Stomach smooth muscle (tissue), 2 donors: ENCODE measurements around the gene ZBTB8B.
A peak's percentile ranks its signal among the peaks of the same experiment; 100 is the strongest.

Source experiments
- H3K27ac ChIP-seq: one replicate; pipeline ENCODE4 v1.7.0; 2013; ENCODE audit warnings: mild to moderate bottlenecking, low read length, inconsistent platforms
- H3K27me3 ChIP-seq, 2 donors: one replicate each; pipeline ENCODE4 v1.7.0; 2013; ENCODE audit warnings: low read length in 2 of 2; ENCODE audit not compliant: insufficient read depth in 2 of 2, control insufficient read depth in 1 of 2
- H3K36me3 ChIP-seq, 2 donors: one replicate each; pipeline ENCODE4 v1.7.0; 2013; ENCODE audit warnings: low read length in 2 of 2; ENCODE audit not compliant: control insufficient read depth in 2 of 2, insufficient read depth in 2 of 2
- H3K4me1 ChIP-seq: one replicate; pipeline ENCODE4 v1.7.0; 2013; ENCODE audit warnings: low read length; ENCODE audit not compliant: control insufficient read depth, insufficient read depth
- H3K4me3 ChIP-seq, 2 donors: one replicate each; pipeline ENCODE4 v1.7.0; 2013; ENCODE audit warnings: low read length in 2 of 2
- H3K9ac ChIP-seq, 2 donors: one replicate each; pipeline ENCODE4 v1.7.0; 2013; ENCODE audit warnings: low read length in 2 of 2, mild to moderate bottlenecking in 1 of 2
- H3K9me3 ChIP-seq, 2 donors: one replicate each; pipeline ENCODE4 v1.7.0; 2013; ENCODE audit warnings: low read length in 2 of 2; ENCODE audit not compliant: control insufficient read depth in 2 of 2
- donor health status: healthy.
- donor health status: Pancreatic carcinoma.

The ZBTB8B gene

DNA sequence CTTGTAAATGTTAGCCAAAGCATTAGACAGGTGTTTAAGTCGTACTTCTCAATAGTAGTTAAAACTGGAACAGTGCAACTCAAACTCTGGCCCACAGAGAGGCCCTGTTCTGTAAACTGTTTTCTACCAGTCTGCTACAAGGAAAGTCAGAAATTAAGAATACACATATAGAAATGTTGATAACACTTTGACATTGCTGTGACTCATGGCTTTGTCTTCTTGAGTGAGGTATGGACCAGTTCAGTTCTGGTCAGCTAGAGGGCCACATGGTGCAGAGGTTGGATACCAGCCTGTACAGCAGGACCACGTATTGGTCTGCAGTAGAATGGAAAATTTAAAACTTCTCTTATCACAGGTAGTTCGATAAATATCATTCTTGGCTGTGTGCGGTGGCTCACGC lies 22.3 kb downstream of the ZBTB8B start:
- Histone ChIP-seq H3K36me3 (no peaks in the 10 kb centered on the region), H3K9ac (no peak overlapping the region), H3K27me3 (no peaks in the 10 kb centered on the region), H3K9me3 (no peaks in the 10 kb centered on the region), H3K27ac (no peak overlapping the region), H3K4me1 (no peaks in the 10 kb centered on the region), H3K4me3 (no peak overlapping the region)

DNA sequence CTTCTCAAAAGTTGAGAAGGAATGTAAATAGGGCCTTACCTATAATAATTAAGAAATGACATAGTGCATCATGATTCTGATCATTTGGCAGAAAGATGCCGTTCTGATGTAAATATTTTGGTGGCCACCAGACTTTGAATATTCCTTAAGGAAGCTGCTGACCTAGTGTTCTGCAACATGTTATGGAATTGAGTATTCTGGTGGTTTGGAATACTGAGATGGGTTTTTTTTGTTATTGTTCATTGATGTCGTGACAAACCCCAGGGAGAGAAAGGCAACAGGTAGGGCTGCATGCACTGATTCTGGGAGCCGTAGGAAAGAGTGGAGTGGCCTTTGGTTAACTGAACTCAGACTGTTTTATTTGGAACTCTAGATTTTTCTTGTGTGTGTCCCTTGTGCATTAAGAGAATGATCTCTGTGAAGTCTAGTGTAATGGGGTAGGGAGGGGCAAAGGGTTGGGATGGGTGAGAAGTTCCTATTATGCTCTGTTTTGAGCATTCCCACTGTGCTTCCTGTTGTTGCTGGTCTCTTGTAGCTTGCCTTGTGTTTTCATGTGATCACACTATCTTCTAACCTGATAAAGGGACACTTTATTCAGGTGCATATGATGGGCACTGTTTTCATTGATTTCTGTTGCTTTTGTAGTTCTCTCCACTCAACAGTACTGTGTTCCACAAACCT lies 25.0 kb downstream of the ZBTB8B start:
- H3K36me3 ChIP-seq = no peaks in the 10 kb centered on the region
- no peak overlapping the region for H3K4me3 ChIP-seq
- H3K9ac ChIP-seq = no peak overlapping the region
- H3K9me3 ChIP-seq = no peaks in the 10 kb centered on the region
- no peaks in the 10 kb centered on the region for H3K4me1 ChIP-seq
- no peaks in the 10 kb centered on the region for H3K27me3 ChIP-seq
- no peak overlapping the region for H3K27ac ChIP-seq

DNA sequence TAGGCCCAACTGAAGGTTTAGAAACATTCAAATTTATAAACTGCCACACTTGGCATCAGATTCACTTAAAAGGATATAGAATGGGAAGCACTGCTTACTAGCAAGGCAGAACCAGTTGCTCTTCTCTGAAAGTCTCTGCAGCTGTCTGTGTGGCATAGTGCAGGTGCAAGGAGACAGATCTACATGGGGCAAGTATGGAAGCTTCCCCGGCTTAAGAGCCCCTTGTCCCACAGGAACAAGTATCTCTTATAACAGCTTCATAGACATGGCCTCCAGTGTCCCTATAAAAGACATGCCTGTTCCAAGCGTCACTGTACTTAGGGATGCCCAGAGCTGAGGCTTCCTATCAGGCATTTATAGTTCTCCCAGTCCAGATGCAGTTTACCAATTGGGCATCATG lies 26.5 kb downstream of the ZBTB8B start:
- H3K9ac ChIP-seq = no peak overlapping the region
- H3K4me3 ChIP-seq = no peak overlapping the region

DNA sequence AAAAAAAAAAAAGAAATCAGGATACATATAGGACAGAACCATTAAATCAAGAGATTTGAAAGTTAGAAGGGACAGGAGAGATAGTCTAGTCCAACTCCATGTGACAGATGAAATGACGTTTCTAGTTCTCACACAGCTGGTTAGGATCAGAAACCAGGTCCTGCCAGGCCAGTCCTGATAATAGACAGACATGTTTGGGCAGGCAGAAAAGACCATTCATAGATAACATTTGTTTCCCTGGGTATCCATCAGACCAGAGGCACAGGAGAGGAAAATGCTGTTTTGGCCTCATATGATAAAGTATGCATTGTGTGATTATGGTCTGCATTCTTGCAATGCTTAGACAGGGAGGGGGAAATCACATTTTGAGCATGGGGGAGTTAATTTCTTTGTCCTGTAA lies 29.3 kb downstream of the ZBTB8B start:
- H3K36me3 ChIP-seq = no peaks in the 10 kb centered on the region
- H3K9ac ChIP-seq = no peak overlapping the region
- no peaks in the 10 kb centered on the region for H3K9me3 ChIP-seq
- H3K27ac ChIP-seq = no peak overlapping the region
- no peak overlapping the region for H3K4me3 ChIP-seq
- no peaks in the 10 kb centered on the region for H3K27me3 ChIP-seq
- H3K4me1 ChIP-seq = peaks cover 3% of the 10 kb centered on the region

More for the DNA sequence above, 26.5 kb downstream of the ZBTB8B start:
- peaks cover 2% of the 10 kb centered on the region for H3K4me1 ChIP-seq
- no peak overlapping the region for H3K27ac ChIP-seq
- H3K27me3 ChIP-seq = no peaks in the 10 kb centered on the region
- no peaks in the 10 kb centered on the region for H3K36me3 ChIP-seq
- no peaks in the 10 kb centered on the region for H3K9me3 ChIP-seq

DNA sequence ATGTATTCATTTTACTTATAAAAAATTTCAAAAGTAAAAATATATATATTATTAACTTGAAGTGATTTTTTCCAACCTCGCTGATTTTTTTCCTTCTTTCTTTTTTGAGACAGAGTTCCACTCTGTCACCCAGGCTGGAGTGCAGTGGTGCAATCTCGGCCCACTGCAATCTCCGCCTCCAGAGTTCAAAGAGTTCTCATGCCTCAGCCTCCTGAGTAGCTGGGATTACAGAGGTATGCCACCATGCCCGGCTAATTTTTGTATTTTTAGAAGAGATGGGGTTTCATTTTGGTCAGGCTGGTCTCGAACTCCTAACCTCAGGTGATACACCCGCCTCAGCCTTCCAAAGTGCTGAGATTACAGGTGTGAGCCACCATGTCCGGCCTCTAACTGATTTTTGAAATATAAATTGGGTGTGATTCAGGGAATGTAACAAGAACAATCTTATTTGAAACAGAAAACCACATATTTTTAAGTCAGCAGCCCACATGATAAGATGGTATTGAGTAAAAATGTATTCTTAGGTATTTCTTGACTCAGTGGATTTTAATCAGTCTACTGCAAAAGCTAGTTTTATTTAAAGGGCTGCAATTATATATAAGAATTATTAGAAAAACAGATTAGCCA lies 30.0 kb downstream of the ZBTB8B start:
- peaks cover 3% of the 10 kb centered on the region for H3K4me1 ChIP-seq
- no peak overlapping the region for H3K27ac ChIP-seq
- H3K4me3 ChIP-seq = no peak overlapping the region
- H3K9ac ChIP-seq = no peak overlapping the region
- no peaks in the 10 kb centered on the region for H3K36me3 ChIP-seq
- H3K9me3 ChIP-seq = no peaks in the 10 kb centered on the region
- H3K27me3 ChIP-seq = no peaks in the 10 kb centered on the region

DNA sequence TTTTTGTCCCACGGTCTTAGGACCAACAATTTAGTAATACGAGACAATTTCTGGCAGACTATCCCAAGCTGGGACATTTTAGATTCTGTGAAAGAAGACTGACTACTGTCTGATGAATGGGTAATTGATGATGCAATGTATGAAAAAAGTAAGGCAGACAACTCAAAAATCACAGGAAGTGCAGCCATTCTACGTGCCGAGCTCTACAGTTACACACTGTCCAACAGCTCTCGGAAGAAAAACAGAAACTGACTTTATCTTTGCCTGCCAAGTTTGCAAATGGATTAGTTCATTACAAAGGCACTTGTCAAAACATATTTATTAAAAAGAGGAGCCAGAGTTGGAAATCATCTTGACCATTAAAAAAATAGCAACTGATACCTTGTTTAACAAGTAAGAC lies 31.3 kb downstream of the ZBTB8B start:
- Histone ChIP-seq H3K27me3 (no peaks in the 10 kb centered on the region), H3K27ac (no peak overlapping the region), H3K4me3 (peak overlapping the region in 1 of 2 donors; percentile 43), H3K4me1 (peaks cover 6% of the 10 kb centered on the region), H3K9ac (no peak overlapping the region), H3K36me3 (no peaks in the 10 kb centered on the region), H3K9me3 (no peaks in the 10 kb centered on the region)

DNA sequence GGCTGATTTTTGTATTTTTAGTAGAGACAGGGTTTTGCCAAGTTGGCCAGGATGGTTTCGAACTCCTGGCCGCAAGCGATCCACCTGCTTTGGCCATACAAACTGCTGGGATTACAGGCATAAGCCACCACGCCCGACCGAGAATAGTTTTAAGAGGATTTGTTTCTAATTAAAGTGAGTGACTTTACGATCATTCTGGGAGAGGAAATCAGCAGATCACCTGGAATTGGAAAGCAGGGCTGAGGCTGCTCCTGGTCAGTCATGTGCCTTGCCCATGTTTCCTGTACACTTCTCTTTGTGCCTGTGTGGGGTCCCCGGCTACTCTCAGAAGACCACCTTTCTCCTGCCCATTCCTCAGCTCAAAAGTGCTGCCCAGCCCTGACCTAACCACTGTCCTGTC lies 33.9 kb downstream of the ZBTB8B start:
- H3K27ac ChIP-seq = no peak overlapping the region
- H3K9ac ChIP-seq = no peak overlapping the region
- no peaks in the 10 kb centered on the region for H3K9me3 ChIP-seq
- no peaks in the 10 kb centered on the region for H3K27me3 ChIP-seq
- H3K4me3 ChIP-seq = no peak overlapping the region
- H3K4me1 ChIP-seq = peaks cover 8% of the 10 kb centered on the region
- H3K36me3 ChIP-seq = no peaks in the 10 kb centered on the region

DNA sequence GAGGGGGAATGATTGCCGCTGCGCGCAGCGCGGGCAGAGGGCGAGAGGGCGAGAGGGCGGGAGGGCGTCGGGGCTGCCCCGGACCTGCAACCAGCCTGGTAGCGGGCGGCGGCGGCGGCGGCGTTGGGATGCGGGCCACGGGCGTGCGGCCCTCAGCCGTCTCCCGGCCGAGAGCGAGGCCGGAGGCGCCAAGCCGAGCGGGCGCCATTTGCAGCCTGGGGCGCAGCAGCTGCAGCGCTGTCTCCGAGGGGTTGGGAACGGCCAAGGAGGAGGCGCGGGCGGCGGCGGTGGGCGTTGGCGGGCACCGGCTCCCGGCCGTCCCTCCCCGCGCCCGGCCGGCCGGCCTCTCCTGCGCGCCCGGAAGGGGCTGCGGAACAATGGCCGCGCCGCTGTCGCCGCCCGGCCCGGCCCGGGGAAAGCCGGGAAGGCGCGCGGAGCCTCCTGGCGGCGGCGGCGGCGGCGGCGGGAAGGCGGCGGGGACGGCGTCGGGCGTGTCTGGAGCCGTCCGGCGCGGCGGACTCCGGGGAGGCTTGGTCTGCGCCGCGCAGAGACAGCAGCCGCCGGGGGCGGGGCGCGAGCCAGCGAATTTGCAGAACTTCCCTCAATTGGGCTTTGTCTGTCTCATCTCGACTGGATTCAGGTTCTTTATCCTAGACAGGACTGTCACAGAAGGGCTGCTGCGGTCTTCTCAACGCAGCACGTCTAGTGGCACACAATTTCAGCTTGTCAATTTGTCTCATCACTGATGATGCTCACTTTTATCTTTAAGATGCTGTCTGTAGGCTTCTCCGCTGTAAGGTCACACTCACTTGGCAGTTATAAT lies 35.7 kb downstream of the ZBTB8B start:
- H3K27ac ChIP-seq = peak overlapping the region; percentile 82
- peaks cover 8% of the 10 kb centered on the region for H3K4me1 ChIP-seq
- H3K9ac ChIP-seq = peak overlapping the region; percentile 53 to 72
- H3K36me3 ChIP-seq = no peaks in the 10 kb centered on the region
- H3K27me3 ChIP-seq = no peaks in the 10 kb centered on the region
- peak overlapping the region; percentile 13 to 75 for H3K4me3 ChIP-seq
- no peaks in the 10 kb centered on the region for H3K9me3 ChIP-seq

DNA sequence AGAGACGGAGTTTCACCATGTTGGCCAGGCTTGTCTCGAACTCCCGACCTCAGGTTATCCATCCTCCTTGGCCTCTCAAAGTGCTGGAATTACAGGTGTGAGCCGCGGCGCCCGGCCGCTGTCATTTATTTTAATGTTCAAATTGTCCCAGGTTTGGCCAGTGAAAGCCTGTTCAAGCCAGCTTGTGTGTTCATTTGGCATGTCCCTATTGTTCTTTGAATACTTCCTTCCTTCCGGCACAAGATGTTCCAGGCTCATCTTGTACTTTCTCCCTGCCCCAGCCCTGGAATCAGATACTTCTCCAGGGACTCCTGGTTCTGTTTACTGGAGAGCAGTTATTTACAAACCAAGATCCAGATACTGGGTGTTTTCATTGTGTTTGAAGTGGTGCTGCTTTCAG lies 37.0 kb downstream of the ZBTB8B start:
- Histone ChIP-seq H3K9me3 (no peaks in the 10 kb centered on the region), H3K36me3 (no peaks in the 10 kb centered on the region), H3K9ac (peak overlapping the region in 1 of 2 donors; percentile 1), H3K4me3 (no peak overlapping the region), H3K27ac (no peak overlapping the region), H3K4me1 (peaks cover 5% of the 10 kb centered on the region), H3K27me3 (no peaks in the 10 kb centered on the region)

DNA sequence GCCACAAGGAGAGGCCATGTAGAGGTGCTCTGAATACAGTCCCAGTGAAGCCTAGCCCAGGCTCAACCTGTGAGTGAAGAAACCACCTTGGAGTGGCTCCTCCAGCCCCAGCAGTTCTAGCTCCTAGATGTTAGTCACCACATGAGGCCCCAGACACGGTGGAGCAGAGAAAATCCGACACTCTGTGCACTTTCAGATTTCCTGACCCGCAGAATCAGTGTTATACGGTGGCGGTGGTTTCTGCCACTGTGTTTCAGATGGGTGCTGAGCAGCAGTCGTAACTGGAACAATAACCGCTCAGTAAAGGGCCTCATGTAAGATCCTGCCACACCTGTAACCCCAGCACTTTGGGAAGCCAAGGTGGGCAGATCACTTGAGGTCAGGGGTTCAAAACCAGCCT lies 38.3 kb downstream of the ZBTB8B start:
- no peak overlapping the region for H3K9ac ChIP-seq
- H3K36me3 ChIP-seq = no peaks in the 10 kb centered on the region
- no peaks in the 10 kb centered on the region for H3K27me3 ChIP-seq
- no peak overlapping the region for H3K4me3 ChIP-seq
- peaks cover 5% of the 10 kb centered on the region for H3K4me1 ChIP-seq
- no peaks in the 10 kb centered on the region for H3K9me3 ChIP-seq
- no peak overlapping the region for H3K27ac ChIP-seq
